Hematopoietic multipotent progenitor cell treated with erythropoietin and hydrocortisone succinate and interleukin-3 and kit ligand, for 4 days (in vitro differentiated cells): ENCODE measurements around the gene ZSWIM4.

Experiments
- DNase-seq: peaks from one replicate; pipeline ENCODE4 v3.0.0-alpha.2; 2015

The ZSWIM4 gene

DNA sequence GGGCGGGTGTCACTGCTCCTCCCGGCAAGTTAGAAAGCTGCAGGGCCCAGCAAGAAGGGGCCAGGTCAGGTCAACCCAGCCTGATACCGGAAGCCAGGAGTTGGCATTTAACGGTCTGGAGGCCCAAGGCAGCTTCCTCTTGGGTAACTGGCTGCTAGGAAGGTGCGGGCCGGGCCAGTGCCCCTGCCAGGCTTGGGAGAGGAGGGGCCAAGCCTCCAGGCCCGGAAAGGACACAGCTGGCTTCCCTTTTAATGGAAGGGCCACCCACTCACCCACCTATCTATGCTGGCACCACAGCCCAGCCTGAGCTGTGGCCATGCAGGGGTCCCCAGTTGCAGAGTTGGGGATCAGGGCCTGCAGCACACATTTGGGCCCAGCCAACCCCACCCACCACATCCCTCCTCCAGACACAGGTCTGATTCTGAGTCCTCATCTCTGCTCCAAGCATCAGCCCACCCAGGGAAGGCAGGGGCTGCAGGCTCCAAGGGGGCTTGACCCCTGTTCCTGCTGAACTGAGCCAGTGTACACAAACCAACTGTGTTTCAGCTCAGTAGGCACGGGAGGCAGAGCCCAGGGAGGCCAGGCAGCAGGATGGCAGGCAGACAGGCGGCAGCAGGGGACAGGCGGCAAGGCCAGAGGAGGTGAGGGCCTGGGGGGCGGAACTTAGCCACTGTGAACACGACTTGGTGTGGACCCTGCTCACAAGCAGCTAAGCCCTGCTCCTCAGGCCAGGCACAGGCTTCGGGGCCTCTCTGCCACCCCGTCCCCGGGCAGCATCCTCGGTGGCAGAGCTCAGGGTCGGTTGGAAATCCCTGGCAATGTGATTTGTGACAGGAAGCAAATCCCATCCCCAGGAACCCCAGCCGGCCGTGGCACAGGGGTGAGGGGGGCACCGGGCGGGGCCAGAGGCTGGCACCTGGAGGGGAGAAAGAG, 40.8 kb downstream of the ZSWIM4 start:
- peak; percentile 96 for DNase-seq

DNA sequence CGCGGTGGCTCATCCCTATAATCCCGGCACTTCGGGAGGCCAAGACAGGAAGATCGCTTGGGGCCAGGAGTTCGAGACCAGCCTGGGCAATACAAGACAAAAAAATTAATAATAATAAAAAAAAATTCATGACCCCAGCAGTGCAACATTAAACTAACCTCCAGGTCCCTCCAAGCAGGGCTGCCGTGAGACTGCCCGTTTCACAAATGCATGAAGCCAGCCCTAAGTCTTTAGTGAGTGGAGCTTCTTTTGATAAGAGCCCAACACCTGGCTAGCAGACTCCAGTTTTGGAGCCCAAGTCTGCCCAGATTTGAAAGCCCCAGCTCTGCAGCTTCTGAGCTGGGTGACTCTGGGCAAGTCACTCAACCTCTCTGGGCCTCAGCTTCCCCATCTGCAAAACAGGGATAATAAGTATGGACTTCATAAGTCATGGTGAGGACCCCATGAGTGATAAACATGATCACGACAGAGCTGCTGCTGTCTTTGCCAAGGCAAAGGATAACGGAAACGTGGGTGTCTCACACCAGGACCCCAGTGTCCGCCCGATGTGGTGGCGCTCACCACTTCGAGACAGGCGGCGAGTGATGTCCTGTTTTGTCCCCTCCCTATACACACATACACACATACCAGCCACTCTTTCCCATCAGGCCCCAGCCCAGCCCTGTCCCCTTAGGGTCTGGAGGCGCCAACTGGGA, 43.3 kb downstream of the ZSWIM4 start:
- DNase-seq: no peak

DNA sequence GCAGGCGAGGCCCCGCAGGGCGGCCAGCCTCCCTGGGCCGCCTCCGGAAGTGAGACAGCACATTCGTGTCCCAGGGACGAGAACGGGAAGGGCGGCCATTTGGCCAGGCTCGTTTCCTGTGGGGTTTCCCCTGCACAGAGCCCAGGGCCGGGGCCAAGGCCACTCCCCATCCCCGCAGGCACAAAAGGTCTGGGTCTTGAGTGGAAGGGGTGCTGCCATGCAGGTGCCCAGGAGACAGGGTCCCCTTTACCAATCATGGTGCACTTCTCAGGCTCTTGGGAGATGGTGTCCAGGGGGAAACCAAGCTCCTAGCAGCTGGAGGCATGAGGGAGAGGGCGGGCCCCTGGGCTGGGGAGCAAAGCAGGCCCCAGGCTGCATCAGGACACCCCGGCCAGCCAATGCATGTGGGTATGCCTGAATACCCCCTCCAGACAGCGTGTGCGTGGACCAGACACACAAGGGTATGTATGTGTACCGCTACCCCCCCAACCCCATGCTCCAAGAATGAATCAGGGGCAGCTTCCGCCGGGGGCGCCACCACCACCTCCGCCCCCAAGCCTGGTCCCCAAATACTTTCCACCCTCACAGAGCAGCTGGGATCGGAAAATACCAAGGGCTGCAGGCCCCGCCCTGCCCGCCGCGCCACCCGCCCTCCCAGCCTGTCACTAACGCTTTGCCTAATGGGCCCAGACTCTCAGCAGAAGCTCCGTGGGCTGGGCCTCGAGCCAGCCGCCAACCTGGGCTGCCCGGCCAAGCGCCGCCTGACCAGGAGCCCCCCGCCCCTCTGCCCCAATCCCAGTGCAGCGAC, 44.1 kb downstream of the ZSWIM4 start:
- DNase-seq: peak; percentile 96

DNA sequence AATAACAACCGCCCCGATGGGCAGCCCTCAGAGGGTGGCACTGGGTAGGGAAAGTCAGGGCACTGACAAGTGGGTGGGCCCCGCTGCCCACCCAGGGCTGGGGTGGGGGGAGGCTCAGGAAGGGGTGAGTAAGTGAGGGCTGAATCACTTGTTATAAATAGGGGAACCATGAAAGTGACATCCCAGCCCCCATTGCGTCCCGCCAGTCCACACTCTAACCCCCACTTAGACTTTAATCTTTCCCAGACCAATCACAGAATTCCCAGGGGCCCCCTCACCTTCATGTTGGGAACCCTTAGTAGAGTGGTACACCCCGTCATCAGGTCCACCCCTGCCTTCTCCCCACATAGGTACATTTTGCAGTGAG, 44.7 kb downstream of the ZSWIM4 start:
- DNase-seq: no peak

DNA sequence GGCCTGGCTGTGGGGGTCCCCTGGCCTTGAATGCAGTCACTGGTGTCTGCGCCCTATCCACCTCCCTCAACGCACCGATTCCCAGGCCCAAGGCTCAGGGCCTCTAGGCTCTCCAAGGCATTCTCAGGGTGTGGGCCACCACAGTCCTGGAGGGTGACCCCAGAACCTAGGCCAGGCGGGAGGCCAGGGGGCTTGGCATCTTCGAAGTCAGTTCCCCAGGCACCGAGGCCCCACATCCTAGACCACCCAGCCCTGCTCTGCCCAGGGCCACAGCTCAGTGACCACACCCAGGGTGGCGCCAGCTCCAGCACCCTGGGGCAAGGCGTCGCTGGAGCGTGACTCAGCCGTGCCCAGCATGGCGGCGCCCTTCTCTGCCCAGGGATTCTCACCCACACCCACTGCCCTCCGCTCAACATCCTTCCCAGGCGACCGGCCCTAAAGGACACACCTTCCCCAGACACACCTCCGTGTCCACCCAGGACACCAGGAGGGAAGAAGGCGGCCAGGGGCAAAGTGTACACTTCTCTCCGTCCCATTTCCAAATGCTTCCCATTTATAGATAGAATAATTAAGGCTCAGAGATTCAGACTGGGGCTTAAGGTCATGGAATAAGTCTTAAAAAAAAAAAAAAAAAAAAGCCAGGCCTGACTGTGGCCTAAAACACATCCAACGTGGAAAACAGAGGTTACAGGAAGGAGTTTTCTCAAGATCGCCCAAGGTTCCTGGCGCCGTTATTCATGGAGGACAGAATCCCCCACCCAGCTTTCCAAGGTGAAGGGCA, 45.3 kb downstream of the ZSWIM4 start:
- DNase-seq: peak; percentile 76

DNA sequence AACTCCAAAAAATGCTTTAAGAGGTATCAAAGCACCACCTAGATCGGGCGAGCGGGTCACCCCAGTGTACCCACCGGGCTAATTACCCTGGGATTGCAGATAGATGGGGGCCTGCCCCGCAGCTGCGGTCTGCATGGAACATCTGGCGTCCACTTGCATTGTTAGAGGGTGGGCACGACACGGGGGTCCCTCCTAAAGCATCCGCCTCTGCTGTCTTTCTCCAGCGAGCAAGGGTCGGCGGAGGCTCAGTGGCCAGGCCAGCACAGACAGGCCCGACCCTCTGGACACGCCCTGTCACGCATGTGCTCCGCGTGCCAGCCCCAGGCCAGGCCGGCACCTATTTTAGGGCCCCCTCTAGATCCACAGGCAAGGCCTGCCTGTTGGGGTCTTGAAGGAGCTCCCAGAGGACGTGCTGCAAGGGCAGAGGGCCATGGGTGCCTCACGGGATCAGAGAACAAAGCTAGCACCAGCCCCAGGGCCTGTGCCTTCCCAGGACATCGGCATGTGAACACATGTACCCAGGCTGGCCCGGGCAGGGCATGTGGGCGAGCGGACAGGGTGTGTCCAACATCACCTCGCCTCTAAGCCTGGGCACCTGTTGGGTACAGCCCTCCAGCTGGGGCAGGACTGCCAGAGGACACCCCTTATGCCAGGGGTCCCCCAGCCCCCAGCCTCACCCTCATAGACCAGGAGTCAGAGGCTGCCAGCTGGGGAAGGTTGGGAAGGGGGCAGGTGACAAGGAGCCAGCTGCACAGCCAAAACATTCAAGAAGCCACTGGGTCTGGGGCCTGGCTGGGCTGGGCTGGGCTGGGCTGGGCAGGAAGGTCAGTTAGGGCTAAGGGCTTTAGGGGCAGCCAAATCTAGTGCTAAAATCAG, 46.1 kb downstream of the ZSWIM4 start:
- DNase-seq: peak; percentile 66

DNA sequence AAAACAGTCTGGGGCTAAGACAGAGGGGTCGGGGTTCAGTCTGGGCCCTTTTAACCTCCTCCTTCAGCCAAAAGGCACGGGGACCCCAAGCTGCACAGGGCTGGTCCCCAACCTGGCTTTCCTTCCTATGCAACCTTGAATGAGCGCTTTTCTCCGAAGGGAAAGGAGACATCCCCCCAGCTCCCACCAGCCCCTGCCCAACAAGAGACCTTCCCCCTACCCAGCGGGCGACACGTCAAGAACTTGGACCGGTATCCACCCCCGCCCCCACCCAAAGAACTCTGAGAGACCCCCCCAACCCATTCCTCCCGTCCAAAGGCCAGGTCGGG, 46.7 kb downstream of the ZSWIM4 start:
- DNase-seq: no peak

DNA sequence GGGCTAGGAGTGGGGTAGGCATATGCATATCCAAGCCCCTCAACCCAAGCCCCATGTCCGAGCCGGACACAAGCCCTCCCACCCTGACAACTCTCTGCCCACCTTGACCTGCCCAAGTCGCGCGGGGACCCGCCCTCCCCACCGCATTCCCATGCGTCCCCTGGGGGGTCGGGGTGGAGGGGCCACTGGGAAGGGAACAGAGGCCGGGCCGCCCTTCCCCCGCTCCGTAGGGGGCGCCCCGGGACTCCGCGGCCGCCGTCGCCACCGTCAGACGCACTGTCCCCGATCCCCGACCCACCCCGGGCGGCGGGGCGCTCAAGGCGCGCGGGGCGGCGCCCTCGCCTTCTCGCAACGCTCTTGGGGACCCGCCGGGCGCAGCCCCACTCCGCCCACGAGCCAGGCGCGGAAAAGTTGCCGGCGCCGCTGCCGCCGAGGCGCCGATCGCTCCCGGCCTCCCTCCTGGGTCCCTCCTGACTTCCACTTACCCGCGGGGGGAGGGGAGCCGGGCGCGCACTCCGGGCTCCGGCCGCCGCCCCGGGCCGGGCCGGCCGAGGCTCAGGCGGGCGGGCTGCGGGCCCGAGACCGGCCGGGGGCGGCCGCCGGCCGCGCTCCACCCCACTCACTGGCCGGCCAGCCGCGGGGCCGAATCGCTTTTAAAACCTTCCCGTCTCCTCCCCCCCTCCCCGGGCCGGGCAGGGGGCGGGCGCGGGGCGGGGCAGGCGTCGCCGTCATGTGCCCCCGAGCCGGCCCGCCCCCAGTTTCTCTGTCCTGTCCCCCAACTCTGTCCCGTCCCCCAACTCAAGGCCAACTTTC, 47.3 kb downstream of the ZSWIM4 start:
- peak; percentile 87 for DNase-seq

DNA sequence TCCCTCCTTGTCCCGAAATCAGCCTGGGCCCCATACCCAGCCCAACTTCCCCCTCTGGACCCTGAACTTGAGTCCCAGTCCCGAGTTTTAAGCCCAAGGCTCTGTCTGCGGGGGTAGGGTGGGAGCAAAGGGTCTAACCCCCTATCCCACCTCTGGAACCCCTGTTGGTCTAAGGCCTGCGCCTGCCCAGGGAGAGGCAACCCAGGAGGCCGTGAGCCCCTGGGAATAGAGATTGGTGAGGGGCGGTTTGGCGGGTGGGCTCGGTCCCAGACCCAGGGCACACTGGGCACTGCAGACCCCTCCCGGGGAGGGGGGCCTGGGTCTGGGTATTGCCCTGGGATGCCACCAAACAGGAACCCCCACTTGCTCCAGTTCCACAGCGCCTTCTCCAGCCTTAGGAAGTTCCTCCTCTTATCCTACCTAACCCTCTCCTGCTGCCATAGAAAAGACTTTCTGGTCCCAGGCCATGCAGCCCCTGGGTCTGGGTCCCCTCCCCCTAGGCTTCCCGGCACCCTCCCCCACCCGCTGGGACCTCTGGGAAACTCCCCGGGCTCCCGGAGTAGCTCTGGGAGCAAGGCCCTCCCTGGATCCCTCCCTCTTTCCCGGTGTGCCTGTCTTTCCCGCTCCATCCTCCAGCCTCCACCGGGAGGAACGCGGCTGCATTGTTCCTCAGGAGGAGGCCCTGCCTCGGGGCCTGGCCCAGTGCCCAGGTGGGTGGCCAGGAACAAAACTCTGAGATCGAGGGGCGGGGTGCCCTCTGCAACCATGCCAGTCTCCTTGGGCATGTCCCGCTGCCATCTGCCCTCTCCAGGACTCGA, 48.1 kb downstream of the ZSWIM4 start:
- no peak for DNase-seq

DNA sequence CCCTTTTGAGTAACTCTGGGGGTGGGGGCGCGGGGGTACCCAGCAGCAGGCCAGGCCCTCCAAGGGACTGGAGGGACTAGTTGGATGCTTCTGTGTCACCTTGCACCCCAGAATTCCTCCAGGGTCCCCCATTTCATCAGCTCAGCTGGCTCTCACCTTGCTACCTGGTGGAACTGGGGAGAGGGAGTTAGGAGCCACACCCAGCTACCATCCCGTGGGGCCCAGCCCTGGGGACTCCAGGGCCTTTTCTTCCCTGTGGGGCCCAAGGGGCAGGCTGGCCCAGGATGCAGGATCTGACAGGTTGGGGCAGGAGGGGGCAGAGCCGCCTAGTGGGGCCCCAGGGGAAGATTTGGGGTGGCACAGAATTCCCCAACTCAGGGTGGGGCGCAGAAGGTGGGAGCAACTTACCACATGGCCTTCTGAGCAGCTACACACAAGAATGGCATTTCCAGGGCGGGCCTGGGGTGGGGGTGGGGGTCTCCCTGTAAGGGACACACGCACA, 48.9 kb downstream of the ZSWIM4 start:
- no peak for DNase-seq

DNA sequence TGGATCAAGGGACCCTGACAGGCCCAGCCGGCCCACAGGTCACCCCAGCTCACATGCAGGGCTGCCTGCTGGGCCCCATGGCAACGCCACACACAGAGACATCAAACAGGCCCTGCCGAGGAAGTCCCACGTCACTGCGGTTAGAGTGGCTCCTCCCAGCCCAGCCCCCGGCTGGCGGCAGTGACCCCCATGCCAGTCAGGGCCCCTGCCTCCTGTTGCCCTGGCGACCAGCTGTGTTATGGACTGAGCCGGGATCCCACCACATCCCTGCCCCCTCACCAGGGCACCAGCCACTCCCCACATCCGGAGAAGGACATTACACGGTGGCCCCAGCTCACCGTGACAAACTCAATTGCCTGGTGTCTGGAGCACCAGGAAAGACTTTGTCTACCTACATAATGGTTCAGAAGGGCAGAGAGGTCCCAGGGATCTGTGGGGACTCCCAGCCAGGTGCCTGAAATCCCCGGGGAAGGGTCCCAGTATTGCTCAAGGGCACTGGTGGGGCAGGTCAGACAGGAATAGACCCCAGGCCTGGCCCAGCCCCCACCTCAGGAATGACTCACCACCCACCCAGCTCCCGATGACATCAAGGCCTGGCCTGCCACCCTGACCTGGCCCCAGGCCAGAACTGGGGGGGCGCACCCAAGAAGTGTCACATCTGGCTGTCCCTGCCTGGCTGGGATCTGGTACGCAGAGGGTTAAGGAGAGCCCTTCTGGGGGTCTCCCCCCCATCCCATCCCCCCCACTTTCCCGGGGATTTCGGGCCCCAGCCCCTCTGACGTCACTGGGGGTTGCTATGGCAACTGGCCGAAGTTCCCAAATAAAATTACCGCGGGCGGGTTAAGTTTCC, 51.5 kb downstream of the ZSWIM4 start:
- DNase-seq: peak; percentile 97

DNA sequence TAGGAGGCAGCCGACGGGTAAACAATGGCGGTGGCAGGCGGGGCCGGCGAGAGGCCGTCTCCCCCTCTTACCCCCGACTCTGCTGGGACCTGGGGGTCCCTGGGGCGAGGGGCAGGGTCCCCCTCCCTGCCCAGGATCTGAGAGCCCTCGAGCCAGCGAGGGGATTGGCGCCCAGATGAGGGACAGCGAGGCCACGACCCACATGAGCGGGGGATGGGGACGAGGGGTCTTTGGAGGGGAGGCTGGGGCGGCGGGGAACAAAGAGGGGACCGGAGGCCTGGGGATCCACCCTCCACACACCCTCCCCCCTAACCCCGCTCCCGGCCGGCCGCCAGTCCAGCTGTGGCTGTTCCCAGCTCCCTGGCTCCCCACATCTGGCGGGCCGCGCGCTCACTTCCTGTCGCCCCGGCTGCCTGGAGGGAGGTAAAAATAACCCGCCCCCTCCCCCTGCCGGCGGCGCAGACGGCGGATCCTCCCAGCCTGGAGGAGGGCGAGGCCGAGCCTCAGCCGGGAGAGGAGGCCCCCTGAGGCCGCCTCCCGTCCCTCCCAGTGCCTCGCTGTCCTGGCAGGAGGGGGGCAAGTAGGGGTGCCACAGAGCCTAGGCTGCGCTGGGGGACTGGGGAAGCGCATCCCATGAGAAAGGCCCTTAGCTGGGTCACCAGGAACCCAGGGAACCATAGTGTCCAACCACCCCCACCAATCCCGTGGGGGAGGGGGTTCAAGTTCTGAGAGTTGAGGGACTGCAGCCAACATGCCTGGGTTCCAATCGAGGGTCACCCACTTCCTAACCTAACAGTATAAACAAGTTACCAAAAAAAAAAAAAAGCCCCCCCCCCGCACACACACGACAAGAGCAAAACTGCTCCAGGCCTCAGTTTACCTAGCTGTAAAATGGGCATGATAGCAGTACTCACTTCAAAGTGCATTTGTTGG, 52.4 kb downstream of the ZSWIM4 start:
- peak; percentile 95 for DNase-seq

DNA sequence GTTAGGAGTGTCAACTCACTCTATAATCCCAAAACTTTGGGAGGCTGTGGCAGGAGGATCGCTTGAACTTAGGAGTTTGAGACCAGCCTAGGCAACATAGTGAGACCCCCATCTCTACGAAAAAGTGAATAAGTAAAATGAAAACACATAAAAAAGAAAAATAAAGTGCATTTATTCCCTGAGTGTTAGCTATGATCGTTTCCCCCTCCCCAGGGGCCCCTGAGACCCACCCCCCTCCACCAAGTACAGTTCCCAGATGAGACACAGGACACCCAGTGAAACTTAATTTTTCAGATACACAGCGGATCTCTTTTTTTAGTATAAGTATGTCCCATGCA, 53.1 kb downstream of the ZSWIM4 start:
- DNase-seq: no peak

DNA sequence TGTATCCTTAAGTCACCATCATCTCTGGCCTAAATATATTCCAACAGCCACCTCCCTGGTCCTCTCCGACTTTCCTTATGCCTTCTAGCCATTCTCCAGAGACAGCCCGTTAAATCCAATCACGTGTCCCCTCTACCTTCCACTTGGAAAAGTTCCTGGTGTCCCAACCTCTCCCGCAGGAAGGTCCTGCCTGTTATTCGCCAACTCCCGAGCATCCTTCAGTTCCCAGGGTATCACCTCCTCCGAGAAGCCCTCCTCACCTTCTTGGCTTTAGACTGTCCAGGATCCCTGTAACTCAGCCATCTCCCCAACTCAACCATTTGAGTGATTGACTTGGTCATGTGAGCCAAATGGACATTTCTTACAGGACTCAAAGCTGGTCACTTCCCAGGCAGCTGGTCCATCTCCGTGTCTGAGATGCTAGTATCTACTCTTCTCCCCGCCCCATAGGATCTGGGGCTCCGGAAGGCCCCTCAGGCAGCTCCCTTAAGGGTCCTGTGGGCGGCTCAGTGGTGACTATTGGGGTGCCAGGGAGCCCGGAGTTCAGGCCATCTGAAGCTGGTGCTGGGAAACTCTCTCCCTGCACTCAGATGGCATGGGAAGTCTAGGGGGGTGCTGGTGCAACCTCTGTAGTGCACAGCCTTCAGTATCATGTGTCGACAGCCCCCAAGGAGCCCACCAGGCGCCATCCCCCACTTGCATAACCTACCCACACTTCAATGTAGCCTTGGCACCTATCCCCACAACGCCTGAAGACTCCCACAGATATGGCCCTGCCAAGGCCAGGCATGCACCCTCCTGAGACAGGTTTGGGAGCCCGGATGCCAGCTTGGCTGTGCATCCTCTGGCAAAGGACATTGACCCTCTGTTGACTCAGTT, 53.8 kb downstream of the ZSWIM4 start:
- no peak for DNase-seq

DNA sequence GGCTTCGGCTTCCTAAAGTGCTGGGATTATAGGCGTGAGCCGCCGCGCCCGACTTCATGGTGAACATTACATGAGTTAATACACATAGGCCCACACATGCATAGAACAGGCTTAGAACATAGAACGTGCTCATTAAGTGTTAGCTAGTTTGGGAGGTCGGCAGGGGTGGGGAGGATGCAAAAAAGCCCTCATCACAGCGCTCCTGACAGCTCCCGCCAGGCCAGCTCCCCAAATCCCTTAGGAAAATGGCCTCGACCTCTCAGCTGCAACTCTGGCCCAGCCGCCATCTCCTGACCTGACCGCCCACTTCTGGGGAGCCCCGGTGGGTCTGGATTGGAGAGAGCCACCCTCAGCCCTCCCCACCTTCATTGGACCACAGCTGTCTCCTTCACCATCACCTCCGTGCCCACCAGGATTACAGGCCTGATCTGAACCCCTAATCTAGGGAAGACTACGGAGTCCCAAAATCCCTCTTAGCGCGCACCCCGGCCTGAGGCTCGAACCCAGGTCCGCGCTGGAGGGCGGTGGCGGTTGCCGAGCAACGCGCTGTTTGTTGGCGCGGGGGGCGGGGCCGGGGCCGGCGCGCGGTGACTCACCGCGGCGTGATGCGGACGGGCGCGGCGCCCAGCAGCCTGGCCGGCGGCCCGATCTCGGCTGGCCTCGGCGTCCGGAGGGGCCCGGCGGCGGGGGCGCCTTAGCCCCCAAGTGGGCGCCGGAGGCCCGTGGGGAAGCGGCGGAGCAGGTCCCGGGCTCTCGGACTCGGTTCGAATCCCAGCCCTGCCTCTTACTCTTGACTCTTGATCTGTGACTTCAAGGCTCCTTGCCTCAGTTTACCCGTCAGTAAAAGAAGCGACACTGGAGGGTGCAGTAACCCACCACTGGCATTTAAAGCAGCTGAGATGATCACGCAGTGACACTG, 55.0 kb downstream of the ZSWIM4 start:
- peak; percentile 90 for DNase-seq
